Glomerular endothelial cell (primary cell): ENCODE data around the gene PKP1. TPM values are rescaled to one million over a fixed set of nuclear protein-coding genes. Genes with fewer than 3 reads are reported as not detected.

Experiments
- DNase-seq: peaks from one replicate; pipeline ENCODE4 v3.0.0-alpha.2; 2011; ENCODE audit warnings: low read depth, low spot score; ENCODE audit errors: extremely low read depth
- total RNA-seq: library from RNA; depleted of rRNA; stranded (reverse); fragments of >200 nt; gene quantifications from 2 replicates; pipeline ENCODE4 v1.2.3, GENCODE V29; 2015

Gene PKP1
- total RNA-seq, 1 donor from 2014 or later, result 0.47 TPM

GRCh38 chr1:201325678-201326060 lies 42.4 kb downstream of the PKP1 start:
- DNase-seq, result no peak

GRCh38 chr1:201326710-201327109 lies 43.4 kb downstream of the PKP1 start:
- no peak for DNase-seq

- DNase-seq, result no peak
Observed at GRCh38 chr1:201327687-201328240, 44.5 kb downstream of the PKP1 start.

GRCh38 chr1:201328576-201328975 lies 45.3 kb downstream of the PKP1 start:
- no peak for DNase-seq

GRCh38 chr1:201329286-201329685 lies 46.0 kb downstream of the PKP1 start:
- no peak for DNase-seq

GRCh38 chr1:201329801-201330200 lies 46.5 kb downstream of the PKP1 start:
- DNase-seq, result no peak

GRCh38 chr1:201330541-201330940 lies 47.2 kb downstream of the PKP1 start:
- DNase-seq, result no peak

- no peak for DNase-seq
Observed at GRCh38 chr1:201331166-201331565, 47.9 kb downstream of the PKP1 start.

GRCh38 chr1:201332021-201332420 lies 48.7 kb downstream of the PKP1 start:
- no peak for DNase-seq

- DNase-seq, result no peak
Observed at GRCh38 chr1:201332616-201333335, 49.5 kb downstream of the PKP1 start.

- DNase-seq, result no peak
Observed at GRCh38 chr1:201334325-201335173, 51.2 kb downstream of the PKP1 start.

GRCh38 chr1:201335174-201335870 lies 52.0 kb downstream of the PKP1 start:
- no peak for DNase-seq

- DNase-seq, result no peak
Observed at GRCh38 chr1:201335901-201336300, 52.6 kb downstream of the PKP1 start.

- no peak for DNase-seq
Observed at GRCh38 chr1:201336711-201337450, 53.6 kb downstream of the PKP1 start.

- DNase-seq, result no peak
Observed at GRCh38 chr1:201341377-201341776, 58.1 kb downstream of the PKP1 start.

GRCh38 chr1:201344206-201345080 lies 61.1 kb downstream of the PKP1 start:
- no peak for DNase-seq

GRCh38 chr1:201345081-201345355 lies 61.7 kb downstream of the PKP1 start:
- DNase-seq, result no peak

GRCh38 chr1:201346337-201346939 lies 63.1 kb downstream of the PKP1 start:
- DNase-seq, result no peak

GRCh38 chr1:201346987-201347386 lies 63.7 kb downstream of the PKP1 start:
- DNase-seq, result no peak
